B cell (primary cell): ENCODE data around the gene KIRREL3. TPM values are rescaled to one million over a fixed set of nuclear protein-coding genes. Genes with fewer than 3 reads are reported as not detected.
"Not testable (repeated sequence)": the region's sequence is repeated elsewhere in the genome, so short reads cannot be mapped to it uniquely, and the experiment has no call there.

ENCODE experiments used
- ATAC-seq: fragments of 200-7000 bp; cut with Tn5 transposase; one replicate; pipeline ENCODE4 v1.10.0; 2021; ENCODE audit warnings: low read depth, mild to moderate bottlenecking, moderate number of reproducible peaks, moderate library complexity
- CTCF ChIA-PET: fragments of 350-600 bp; sonication (Branson Sonifier 250); formaldehyde crosslinking; loops from one replicate; lab custom pipeline; 2021; ENCODE audit warnings: antibody characterized with exemption, inconsistent platforms; lab: Charles Lee
- POLR2A ChIA-PET: fragments of 350-600 bp; sonication (Branson Sonifier 250); formaldehyde crosslinking; loops from one replicate; lab custom pipeline; 2021; ENCODE audit warnings: antibody characterized with exemption; lab: Charles Lee
- DNase-seq: peaks from one replicate; pipeline ENCODE4 v3.0.0; 2013
- H2AFZ ChIP-seq: 2 replicates; pipeline ENCODE4 v1.6.1; 2012; ENCODE audit warnings: mild to moderate bottlenecking, low read depth, low read length; ENCODE audit not compliant: insufficient read depth, poor library complexity, severe bottlenecking
- H3K27ac ChIP-seq, 2 donors: 1 replicate in 1 of 2; 2 replicates in 1 of 2; pipeline ENCODE4 v1.5.1; 2012 to 2013; ENCODE audit warnings: low read length in 2 of 2, mild to moderate bottlenecking in 2 of 2, moderate library complexity in 1 of 2
- H3K27me3 ChIP-seq, 4 experiments: fragments of 200-600 bp in 1 of 4; sonication (generic) in 1 of 4; replicated peaks in 1 of 4; 1 replicate in 2 of 4; 2 replicates in 2 of 4; pipeline versions ENCODE4 v1.6.1 to v1.7.0; 2013 to 2016; ENCODE audit warnings: low read length in 3 of 4, mild to moderate bottlenecking in 2 of 4, mixed read lengths in 1 of 4, moderate library complexity in 1 of 4; ENCODE audit not compliant: insufficient read depth in 4 of 4, control insufficient read depth in 3 of 4; ENCODE audit errors: control extremely low read depth in 1 of 4
- H3K36me3 ChIP-seq, 2 experiments: replicated peaks in 1 of 2; 1 replicate in 1 of 2; 2 replicates in 1 of 2; pipeline versions ENCODE4 v1.6.1 to v1.7.1; 2013; ENCODE audit warnings: low read length in 1 of 2; ENCODE audit not compliant: insufficient read depth in 2 of 2, control insufficient read depth in 1 of 2; ENCODE audit errors: control extremely low read depth in 1 of 2, extremely low read depth in 1 of 2
- H3K4me1 ChIP-seq, 2 donors: fragments of 200-600 bp in 1 of 2; sonication (generic) in 1 of 2; 1 replicate in 1 of 2; 2 replicates in 1 of 2; pipeline versions ENCODE4 v1.5.1 to v1.6.1; 2013 to 2017; ENCODE audit warnings: low read length in 2 of 2; ENCODE audit not compliant: control insufficient read depth in 2 of 2, insufficient read depth in 2 of 2
- H3K4me2 ChIP-seq: replicated peaks from 2 replicates; pipeline ENCODE3; 2012; ENCODE audit warnings: mild to moderate bottlenecking, low read depth, low read length; ENCODE audit not compliant: poor library complexity, severe bottlenecking
- H3K4me3 ChIP-seq, 5 experiments: fragments of 200-600 bp in 1 of 5; sonication (generic) in 1 of 5; 1 replicate in 3 of 5; 2 replicates in 2 of 5; pipeline versions ENCODE4 v1.5.1 to v1.7.0; 2011 to 2016; ENCODE audit warnings: low read length in 4 of 5, mild to moderate bottlenecking in 4 of 5, low read depth in 2 of 5, control low read depth in 1 of 5, moderate library complexity in 1 of 5; ENCODE audit not compliant: insufficient read depth in 1 of 5; ENCODE audit errors: control extremely low read depth in 1 of 5, extremely low read depth in 1 of 5
- H3K79me2 ChIP-seq: fragments of 200-600 bp; sonication (generic); one replicate; pipeline ENCODE4 v1.6.0; 2016; ENCODE audit warnings: low read length; ENCODE audit not compliant: control insufficient read depth, insufficient read depth
- H3K9ac ChIP-seq: fragments of 200-600 bp; sonication (generic); 2 replicates; pipeline ENCODE4 v1.6.1; 2017; ENCODE audit warnings: mild to moderate bottlenecking, low read length, moderate library complexity
- H3K9me3 ChIP-seq, 3 donors: one replicate each; pipeline versions ENCODE4 v1.6.1 to v1.7.1; 2013; ENCODE audit warnings: low read length in 2 of 3; ENCODE audit not compliant: control insufficient read depth in 2 of 3, insufficient read depth in 1 of 3; ENCODE audit errors: control extremely low read depth in 1 of 3
- H4K20me1 ChIP-seq: 2 replicates; pipeline ENCODE4 v1.6.0; 2012; ENCODE audit warnings: mild to moderate bottlenecking, low read length; ENCODE audit not compliant: insufficient read depth, control insufficient read depth, poor library complexity, severe bottlenecking
- H3K27ac Mint-ChIP-seq: one replicate; pipeline ENCODE4 v1.8.0; 2021; ENCODE audit warnings: mixed read lengths
- H3K27me3 Mint-ChIP-seq: one replicate; pipeline ENCODE4 v1.8.0; 2021; ENCODE audit warnings: mixed read lengths
- H3K4me1 Mint-ChIP-seq: one replicate; pipeline ENCODE4 v1.8.0; 2021; ENCODE audit warnings: mixed read lengths
- H3K4me3 Mint-ChIP-seq: one replicate; pipeline ENCODE4 v1.8.0; 2021; ENCODE audit warnings: mixed read lengths
- H3K9me3 Mint-ChIP-seq: one replicate; pipeline ENCODE4 v1.8.0; 2022; ENCODE audit warnings: mixed read lengths; ENCODE audit not compliant: insufficient read depth
- CTCF ChIP-seq: fragments of 200-600 bp; IDR thresholded peaks from one replicate; pipeline ENCODE4 v1.8.0; 2022; ENCODE audit warnings: antibody characterized with exemption, mild to moderate bottlenecking
- EZH2 ChIP-seq: IDR thresholded peaks from 2 replicates; pipeline ENCODE4 v1.6.1; 2012; ENCODE audit warnings: borderline replicate concordance, low read depth, mild to moderate bottlenecking, moderate library complexity, low read length; ENCODE audit not compliant: insufficient read depth, poor library complexity, severe bottlenecking
- WGBS: methylation state at CpG from one replicate; pipeline ENCODE4 v1.1.5; 2013; ENCODE audit warnings: missing lambda C conversion rate; ENCODE audit not compliant: insufficient coverage; 5-methylcytosine and 5-hydroxymethylcytosine counted together
- intact Hi-C: fragments of 100-400 bp; cut with micrococcal nuclease; formaldehyde crosslinking; loops from one replicate; pipeline ENCODE4 v1.10.0; 2022
- polyA plus RNA-seq: library from polyadenylated mRNA; depleted of rRNA; stranded (reverse); fragments of >200 nt; gene quantifications from 2 replicates; pipeline ENCODE4 v1.2.3, GENCODE V29; 2012
- total RNA-seq, 2 donors: library from RNA; stranded (reverse); fragments of 120-200 nt in 1 of 2; gene quantifications; 1 replicate in 1 of 2; 2 replicates in 1 of 2; pipeline versions ENCODE4 v1.2.3 to v1.2.4, GENCODE V29; 2013 to 2022

The KIRREL3 gene
- total and polyA plus RNA-seq, 2 donors (not counting 1 experiment from before 2014, with no cell fraction given): not detected

GRCh38 chr11:126394634-126395072 lies 605.9 kb downstream of the KIRREL3 start:
- POLR2A ChIA-PET: not testable (repeated sequence)

GRCh38 chr11:126394036-126394435 lies 606.5 kb downstream of the KIRREL3 start:
- H3K27ac Mint-ChIP-seq: no peak overlapping the region
- H3K4me3 ChIP-seq: no peak overlapping the region
- H3K4me2 ChIP-seq: no peak overlapping the region
- no peaks in the 10 kb centered on the region for H4K20me1 ChIP-seq
- CTCF ChIA-PET: no interaction called here
- TF ChIP-seq EZH2 (no peak), CTCF (no peak)
- peaks cover 0 to 2% (median 0%) of the 10 kb centered on the region in 3 donors for H3K9me3 ChIP-seq
- intact Hi-C loops: no loop called here
- no peak overlapping the region for H3K4me3 Mint-ChIP-seq
- no peak overlapping the region for H3K9ac ChIP-seq
- H3K4me1 Mint-ChIP-seq: peaks cover 8% of the 10 kb centered on the region
- no peaks in the 10 kb centered on the region for H3K79me2 ChIP-seq
- H3K4me1 ChIP-seq: peaks cover 4 to 8% of the 10 kb centered on the region in 2 donors
- ATAC-seq (no peak), DNase-seq (no peak)
- peaks cover 11% of the 10 kb centered on the region for H3K27me3 Mint-ChIP-seq
- POLR2A ChIA-PET: no interaction called here
- H3K9me3 Mint-ChIP-seq: no peaks in the 10 kb centered on the region
- H2AFZ ChIP-seq: no peak overlapping the region
- no peaks in the 10 kb centered on the region for H3K36me3 ChIP-seq
- H3K27me3 ChIP-seq: peaks cover 0 to 9% (median 0%) of the 10 kb centered on the region in 4 experiments
- no peak overlapping the region for H3K27ac ChIP-seq
- WGBS: 100% methylated on average over 3 of the region's 3 CpGs

More at GRCh38 chr11:126394634-126395072, 605.9 kb downstream of the KIRREL3 start:
- H3K9me3 ChIP-seq, H3K4me3 ChIP-seq, H3K9me3 Mint-ChIP-seq, H3K27ac ChIP-seq, H3K27ac Mint-ChIP-seq, H3K4me1 Mint-ChIP-seq, intact Hi-C loops, H3K4me3 Mint-ChIP-seq, H3K4me1 ChIP-seq, ATAC-seq, H3K79me2 ChIP-seq, H3K36me3 ChIP-seq, CTCF ChIA-PET, H4K20me1 ChIP-seq, H3K27me3 ChIP-seq, H2AFZ ChIP-seq, H3K9ac ChIP-seq, DNase-seq, H3K4me2 ChIP-seq: not testable (repeated sequence)
- 88% methylated on average over 1 of the region's 7 CpGs for WGBS
- H3K27me3 Mint-ChIP-seq: peaks cover 11% of the 10 kb centered on the region
